Measurements from ENCODE around the gene AVPR2.

DNA sequence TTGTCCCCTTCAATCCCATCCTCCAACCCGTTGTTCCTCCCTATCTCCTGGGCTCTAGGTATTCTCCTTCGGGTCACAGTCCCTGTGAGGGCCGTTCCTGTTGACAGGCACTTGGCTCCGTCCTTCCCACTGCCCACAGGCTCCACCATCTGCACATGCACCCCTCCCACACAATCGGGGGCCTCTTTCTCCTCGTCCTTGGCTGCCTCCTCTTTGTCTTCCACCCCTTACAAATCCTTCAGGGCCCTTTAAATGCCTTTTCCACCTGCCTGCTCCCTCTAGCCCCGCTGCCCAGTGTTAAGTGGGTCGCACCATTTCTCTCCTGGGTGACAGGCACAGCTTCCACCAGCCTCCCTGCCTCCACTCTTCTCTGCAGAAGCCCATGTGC lies 2.7 kb upstream of the AVPR2 start:
- TF ChIP-seq, protein P1, sequence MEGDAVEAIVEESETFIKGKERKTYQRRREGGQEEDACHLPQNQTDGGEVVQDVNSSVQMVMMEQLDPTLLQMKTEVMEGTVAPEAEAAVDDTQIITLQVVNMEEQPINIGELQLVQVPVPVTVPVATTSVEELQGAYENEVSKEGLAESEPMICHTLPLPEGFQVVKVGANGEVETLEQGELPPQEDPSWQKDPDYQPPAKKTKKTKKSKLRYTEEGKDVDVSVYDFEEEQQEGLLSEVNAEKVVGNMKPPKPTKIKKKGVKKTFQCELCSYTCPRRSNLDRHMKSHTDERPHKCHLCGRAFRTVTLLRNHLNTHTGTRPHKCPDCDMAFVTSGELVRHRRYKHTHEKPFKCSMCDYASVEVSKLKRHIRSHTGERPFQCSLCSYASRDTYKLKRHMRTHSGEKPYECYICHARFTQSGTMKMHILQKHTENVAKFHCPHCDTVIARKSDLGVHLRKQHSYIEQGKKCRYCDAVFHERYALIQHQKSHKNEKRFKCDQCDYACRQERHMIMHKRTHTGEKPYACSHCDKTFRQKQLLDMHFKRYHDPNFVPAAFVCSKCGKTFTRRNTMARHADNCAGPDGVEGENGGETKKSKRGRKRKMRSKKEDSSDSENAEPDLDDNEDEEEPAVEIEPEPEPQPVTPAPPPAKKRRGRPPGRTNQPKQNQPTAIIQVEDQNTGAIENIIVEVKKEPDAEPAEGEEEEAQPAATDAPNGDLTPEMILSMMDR (conservative IDR thresholded peaks at IDR 0.05 in 1 of 2, IDR thresholded peaks at IDR 0.05 in 1 of 2; ENCODE audit: low read depth in 1 of 2, low read length in 2 of 2) = no peak
- TF ChIP-seq EZH2 (IDR thresholded peaks at IDR 0.05; ENCODE audit: low read length, missing control alignments) = no peak

All from fibroblast of lung (primary cell).